H1 (cell line): ENCODE data around the gene KDM8.

ENCODE experiments used
- CEBPB ChIP-seq: IDR thresholded peaks from 2 replicates; pipeline ENCODE4 v1.6.1; 2012; ENCODE audit warnings: low read depth, low read length
- HDAC6 ChIP-seq: IDR thresholded peaks from one replicate; pipeline ENCODE4 v1.7.1; 2012; ENCODE audit warnings: low read depth, mild to moderate bottlenecking, inconsistent platforms, low read length, moderate library complexity
- KDM4A ChIP-seq: IDR thresholded peaks from one replicate; pipeline ENCODE4 v1.7.1; 2012; ENCODE audit warnings: low read depth, mild to moderate bottlenecking, moderate library complexity, low read length, inconsistent platforms; ENCODE audit not compliant: severe bottlenecking
- RAD21 ChIP-seq, 2 experiments: IDR thresholded peaks in 1 of 2; conservative IDR thresholded peaks in 1 of 2; 2 replicates each; pipeline ENCODE4 v1.6.1; 2011; ENCODE audit warnings: low read depth in 2 of 2, low read length in 2 of 2, improper control_type of control experiment in 1 of 2, inconsistent platforms in 1 of 2, mild to moderate bottlenecking in 1 of 2, moderate library complexity in 1 of 2
- SP1 ChIP-seq: IDR thresholded peaks from 2 replicates; pipeline ENCODE4 v1.6.1; 2011; ENCODE audit warnings: low read depth, low read length
- SRF ChIP-seq: IDR thresholded peaks from 2 replicates; pipeline ENCODE4 v1.6.1; 2011; ENCODE audit warnings: mild to moderate bottlenecking, low read depth, low read length, moderate library complexity
- TF ChIP-seq, protein P1 (sequence below), 3 experiments: IDR thresholded peaks; 1 replicate in 2 of 3; 2 replicates in 1 of 3; pipeline versions ENCODE4 v1.5.1 to v1.6.1; 2011; ENCODE audit warnings: low read length in 3 of 3, mild to moderate bottlenecking in 3 of 3, inconsistent platforms in 2 of 3, low read depth in 1 of 3, moderate library complexity in 1 of 3; ENCODE audit not compliant: insufficient read depth in 1 of 3; ENCODE audit errors: control extremely low read depth in 1 of 3

DNA sequence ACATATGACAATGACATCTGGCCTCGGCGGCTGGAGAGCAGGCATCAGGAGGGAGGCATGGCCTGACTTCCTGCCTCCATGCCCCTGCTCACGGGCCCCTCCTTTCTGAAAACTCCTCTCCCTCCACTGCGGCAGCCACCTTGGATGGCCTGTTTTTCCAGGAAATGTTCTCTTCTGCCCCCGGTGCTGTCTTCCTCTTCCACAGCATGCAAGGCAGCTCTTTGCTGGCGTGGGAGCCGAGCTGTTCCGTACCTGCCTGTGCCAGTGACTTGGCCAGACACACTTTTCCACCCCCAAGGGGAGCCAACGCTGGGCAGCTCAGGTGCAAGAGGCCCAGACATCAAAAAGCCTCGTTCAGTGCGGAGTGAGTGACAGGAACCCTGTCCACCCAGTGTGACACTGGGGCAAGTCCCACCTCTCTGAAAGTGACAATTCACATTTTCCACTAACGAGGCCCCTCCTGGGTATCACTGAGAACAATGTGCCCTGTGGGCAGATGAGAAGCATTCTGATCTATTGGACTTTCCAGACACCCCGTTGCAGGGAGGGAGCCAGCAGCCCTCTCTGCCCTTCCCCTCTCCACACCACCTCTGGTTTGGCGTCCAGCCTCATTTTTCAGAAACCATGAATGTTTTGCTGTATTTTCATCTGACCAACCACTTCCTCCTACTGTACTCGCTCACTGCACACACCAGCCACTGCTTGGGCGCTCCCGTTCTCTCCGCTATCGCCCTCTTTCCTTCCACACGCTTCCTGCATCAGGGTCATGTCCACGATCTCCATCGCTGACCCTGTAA is 34.1 kb downstream of the KDM8 start:
- TF ChIP-seq SP1 (no peak), SRF (no peak), HDAC6 (no peak), CEBPB (no peak), RAD21 (IDR thresholded peaks at IDR 0.05 in 1 of 2, conservative IDR thresholded peaks at IDR 0.05 in 1 of 2; ENCODE audit: low read depth in 2 of 2, low read length in 2 of 2) (no peak), KDM4A (no peak)
- TF ChIP-seq, protein P1, sequence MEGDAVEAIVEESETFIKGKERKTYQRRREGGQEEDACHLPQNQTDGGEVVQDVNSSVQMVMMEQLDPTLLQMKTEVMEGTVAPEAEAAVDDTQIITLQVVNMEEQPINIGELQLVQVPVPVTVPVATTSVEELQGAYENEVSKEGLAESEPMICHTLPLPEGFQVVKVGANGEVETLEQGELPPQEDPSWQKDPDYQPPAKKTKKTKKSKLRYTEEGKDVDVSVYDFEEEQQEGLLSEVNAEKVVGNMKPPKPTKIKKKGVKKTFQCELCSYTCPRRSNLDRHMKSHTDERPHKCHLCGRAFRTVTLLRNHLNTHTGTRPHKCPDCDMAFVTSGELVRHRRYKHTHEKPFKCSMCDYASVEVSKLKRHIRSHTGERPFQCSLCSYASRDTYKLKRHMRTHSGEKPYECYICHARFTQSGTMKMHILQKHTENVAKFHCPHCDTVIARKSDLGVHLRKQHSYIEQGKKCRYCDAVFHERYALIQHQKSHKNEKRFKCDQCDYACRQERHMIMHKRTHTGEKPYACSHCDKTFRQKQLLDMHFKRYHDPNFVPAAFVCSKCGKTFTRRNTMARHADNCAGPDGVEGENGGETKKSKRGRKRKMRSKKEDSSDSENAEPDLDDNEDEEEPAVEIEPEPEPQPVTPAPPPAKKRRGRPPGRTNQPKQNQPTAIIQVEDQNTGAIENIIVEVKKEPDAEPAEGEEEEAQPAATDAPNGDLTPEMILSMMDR (IDR thresholded peaks at IDR 0.05; ENCODE audit: control extremely low read depth in 1 of 3, insufficient read depth in 1 of 3, low read depth in 1 of 3, low read length in 3 of 3), result no peak
